Endothelial cell of hepatic sinusoid (primary cell): Measurements from ENCODE around the gene ARHGAP18.

Experiments
- in situ Hi-C: cut with HindIII; loops from 2 replicates; pipeline ENCODE4 v1.10.0; 2017; ENCODE audit warnings: low sequenced_read_pairs

The ARHGAP18 gene, protein sequence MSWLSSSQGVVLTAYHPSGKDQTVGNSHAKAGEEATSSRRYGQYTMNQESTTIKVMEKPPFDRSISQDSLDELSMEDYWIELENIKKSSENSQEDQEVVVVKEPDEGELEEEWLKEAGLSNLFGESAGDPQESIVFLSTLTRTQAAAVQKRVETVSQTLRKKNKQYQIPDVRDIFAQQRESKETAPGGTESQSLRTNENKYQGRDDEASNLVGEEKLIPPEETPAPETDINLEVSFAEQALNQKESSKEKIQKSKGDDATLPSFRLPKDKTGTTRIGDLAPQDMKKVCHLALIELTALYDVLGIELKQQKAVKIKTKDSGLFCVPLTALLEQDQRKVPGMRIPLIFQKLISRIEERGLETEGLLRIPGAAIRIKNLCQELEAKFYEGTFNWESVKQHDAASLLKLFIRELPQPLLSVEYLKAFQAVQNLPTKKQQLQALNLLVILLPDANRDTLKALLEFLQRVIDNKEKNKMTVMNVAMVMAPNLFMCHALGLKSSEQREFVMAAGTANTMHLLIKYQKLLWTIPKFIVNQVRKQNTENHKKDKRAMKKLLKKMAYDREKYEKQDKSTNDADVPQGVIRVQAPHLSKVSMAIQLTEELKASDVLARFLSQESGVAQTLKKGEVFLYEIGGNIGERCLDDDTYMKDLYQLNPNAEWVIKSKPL

DNA sequence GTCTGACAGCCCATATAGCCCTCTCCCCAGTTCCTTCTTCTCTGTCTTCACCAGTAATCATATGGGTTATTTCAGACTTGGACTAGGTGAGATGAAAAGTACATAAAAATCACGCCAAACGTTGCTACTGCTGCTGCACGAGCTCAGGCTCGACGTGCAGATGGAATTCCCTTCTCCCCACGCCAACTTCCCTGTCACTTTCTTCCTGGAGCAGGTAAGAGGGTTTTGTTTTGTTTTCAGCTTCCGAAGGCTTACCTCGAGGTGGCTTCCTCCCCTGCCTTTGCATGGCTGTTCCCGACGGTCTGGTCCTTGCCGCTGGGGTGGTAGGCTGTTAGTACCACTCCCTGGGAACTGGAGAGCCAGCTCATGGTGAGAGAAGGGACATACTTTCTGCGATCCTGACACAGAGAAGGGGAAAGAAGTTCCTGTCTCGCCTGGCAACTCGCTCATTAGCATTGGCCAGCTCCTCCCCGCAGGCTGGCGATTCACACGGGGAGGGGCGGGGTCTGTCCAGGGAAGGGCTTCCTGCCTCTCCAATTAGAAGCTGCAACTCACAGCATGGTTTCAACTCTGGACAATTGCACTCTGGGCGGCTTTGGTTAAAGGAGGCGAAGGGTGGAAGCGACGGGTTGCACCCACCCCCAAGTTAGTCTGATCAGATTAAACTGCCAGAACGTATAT is at the start of gene ARHGAP18:
Gene ARHGAP18, minus strand, starts transcription at position 409 of the 681 bp plus-strand sequence. Its CDS starts 41 bp downstream, at position 368.
- in situ Hi-C loops: no loop called here

DNA sequence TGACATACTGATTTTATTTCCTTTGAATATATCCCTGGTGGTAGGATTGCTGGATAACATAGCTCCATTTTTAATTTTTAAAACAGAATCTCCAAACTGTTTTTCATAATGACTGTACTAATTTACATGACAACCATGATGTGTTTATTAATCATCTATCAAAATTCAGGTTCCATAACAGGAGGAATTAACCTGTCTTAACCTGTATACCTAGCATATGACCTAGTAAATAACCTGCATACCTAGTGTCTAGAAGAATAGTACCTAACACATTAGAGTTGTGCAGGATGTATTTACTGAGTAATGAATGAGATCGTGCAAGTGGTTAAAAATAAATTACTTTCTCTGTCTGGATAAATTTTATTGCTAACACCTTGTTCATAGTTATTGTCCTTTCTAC is 45.8 kb upstream of the ARHGAP18 start:
- in situ Hi-C loops: no loop called here

DNA sequence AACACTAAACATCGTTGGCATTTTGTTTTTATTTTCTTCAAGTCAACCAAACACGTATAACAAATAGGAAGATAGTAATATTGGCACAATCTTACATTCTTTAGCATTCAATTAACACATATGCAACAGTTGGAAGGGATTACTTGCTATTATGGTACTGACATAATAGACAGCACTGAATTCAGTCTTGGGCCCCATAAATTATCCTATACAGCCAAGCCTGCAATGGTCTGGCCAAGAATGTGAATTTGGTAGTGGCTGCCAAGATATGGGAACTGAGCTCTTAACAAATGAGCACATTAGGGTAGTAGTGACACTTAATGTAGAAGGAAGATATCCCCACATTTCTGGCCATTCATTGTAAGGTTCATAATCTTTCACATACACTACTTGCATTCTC is 44.8 kb upstream of the ARHGAP18 start:
- in situ Hi-C loops: no loop called here

DNA sequence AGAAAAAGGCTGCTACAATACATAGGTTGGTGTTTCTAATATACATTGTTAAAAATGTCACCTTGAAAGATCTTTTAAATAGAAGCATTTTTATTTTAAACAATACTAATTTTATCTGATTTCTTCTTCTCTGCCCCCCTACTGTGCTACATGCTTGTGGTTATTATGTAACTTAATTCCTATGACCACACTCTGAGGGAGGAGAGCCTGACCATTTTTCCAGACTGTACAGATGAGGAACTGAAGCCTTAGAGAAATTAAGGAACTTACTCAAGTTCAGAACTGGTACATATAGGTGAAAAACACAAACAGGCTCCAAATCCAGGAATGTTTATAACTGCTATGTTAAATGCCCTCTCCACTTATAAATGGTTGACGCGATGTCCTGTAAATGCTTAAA is 43.4 kb upstream of the ARHGAP18 start:
- in situ Hi-C loops: no loop called here

DNA sequence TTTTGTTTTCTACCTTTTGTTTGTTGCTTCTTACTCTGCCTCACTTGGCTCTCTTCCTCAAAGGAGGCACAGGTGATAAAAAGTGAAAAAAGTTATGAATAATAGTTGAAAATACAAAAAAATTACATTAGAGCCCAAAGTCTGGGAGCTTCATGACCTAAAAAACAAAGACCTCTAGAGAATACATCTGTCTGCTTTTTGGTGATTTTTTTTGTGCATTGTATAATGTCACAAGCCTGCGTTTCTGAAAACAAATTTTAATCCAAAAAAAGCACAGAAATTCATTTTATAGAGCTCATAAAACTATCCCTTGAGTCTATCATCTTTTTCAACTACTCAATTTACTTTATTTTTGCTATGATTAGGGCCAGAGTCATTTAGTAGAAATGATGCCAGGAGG is 41.4 kb upstream of the ARHGAP18 start:
- in situ Hi-C loops: no loop called here

DNA sequence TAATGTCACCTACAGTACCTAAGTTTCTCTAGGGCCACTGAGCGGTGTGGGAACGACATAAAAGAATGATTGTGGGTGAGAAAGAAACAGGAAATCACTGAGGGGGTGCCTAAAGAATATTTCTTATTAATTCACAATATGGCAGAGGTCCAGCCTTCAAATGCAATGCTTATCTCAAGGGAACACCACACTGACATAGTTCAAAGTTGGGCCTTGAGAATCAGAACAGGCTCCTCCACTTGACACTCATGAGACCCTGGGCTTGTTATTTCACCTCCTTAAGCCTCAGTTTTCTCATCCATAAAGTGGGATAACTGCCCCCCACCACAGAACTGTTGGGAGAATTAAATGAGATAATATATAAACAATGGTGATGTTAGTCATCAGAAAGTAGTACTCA is 40.4 kb upstream of the ARHGAP18 start:
- in situ Hi-C loops: no loop called here

DNA sequence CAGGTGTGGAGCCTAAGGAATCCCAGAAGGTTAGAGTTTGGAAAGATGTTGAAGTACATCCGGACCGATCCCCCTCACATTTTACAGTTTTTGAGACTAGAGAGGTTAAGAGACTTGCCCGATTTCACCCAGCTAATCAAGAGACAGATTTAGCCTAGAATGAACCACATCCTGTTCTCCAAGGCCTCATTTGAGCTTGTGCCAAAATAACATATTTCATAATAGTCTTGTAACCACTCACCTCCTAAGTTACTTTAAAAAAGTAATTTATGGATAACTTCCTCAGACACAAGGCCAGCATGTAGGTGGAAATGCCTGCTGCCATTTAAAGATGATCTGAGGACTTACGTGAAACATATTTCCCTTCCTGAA is 39.8 kb upstream of the ARHGAP18 start:
- in situ Hi-C loops: no loop called here

DNA sequence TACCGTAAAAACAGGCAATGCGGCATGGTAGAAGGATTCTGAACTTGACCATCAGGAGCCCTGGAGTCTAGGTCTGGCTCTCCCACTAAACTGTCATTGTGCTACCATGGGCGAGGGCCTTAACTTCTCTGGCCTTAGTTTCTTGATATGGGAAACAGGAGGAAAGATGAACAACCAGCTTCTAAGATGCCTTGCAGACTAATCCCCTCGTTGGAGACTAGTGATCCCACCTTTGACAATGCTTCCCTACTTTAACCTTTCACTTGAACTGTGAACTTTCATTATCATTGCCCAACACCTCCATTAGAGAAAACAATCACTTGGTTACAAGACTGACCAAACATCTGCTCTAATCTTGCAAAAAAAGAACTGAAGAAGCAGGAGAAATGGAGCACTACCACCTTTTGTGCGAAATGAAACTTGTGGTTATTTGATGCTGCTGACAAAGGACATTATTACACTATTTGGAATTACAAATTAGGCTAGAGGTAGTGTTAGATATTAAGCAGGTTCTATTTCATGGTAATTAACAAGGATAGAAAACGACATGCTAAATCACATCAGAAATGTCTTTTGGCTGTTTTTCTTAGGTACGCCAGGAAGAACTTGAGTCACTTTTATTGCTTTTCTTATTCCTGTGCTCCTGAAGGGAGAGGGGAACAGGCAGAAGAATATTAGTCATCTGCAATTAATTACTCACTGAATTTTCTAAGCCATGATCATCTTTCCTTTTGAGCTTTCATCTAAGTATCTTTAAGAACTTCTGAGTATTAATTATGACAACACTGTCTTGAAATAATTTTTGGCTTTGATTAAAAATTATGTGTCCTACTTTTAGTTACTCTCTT is 39.1 kb upstream of the ARHGAP18 start:
- in situ Hi-C loops: no loop called here

DNA sequence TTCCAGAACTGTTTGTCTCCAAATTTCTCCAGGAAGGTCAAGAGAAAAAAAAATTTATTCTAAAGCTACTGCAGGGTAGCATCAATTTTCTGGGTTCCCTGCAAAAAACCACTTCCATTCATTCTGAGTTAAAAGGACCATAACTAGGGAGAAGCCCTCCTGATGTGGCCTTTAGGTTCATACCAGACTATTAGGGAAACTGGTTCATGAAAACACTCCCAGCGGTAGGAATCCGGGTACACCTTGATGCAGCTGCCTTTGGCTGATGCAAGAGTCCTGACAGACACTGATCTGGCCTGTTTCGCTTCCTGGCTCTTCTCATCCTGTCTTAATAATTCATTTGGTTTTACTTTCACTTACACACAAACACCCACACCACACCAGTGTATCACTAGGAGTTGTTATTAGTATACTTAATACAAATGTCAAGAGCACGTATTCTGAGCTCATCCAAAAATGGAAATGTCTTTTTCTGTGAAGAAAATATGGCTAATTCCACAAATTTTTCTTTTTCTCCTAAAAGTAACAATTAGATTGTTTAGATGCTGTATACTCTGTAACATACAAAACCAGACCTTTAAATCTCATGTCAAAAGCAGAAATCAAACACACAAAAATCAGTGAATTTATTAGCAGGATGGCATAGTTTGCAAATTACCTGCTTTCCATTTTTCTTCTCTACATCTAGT is 38.4 kb upstream of the ARHGAP18 start:
- in situ Hi-C loops: no loop called here

DNA sequence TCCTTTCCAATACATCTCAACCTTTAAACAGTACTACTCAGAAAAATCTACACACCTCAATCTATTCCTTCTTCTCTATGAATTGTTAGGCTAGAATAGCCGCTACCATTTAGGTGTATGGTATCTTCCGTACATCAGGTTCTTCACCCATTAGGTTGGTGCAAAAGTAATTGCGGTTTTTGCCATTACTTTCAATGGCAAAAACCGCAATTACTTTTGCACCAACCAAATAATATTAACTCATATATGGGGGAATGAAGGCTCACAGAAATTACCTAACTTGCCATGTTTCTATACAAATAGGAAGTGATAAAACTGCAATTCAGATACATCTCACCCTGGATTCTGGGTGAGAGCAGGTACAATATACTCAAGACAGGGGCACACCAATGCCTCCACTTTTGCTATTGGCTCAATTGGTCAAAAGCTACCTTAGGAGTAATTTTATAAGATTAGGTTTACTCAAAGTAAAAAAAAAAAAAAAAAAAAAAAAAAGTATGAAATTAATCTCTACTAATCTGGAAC is 37.7 kb upstream of the ARHGAP18 start:
- in situ Hi-C loops: no loop called here

DNA sequence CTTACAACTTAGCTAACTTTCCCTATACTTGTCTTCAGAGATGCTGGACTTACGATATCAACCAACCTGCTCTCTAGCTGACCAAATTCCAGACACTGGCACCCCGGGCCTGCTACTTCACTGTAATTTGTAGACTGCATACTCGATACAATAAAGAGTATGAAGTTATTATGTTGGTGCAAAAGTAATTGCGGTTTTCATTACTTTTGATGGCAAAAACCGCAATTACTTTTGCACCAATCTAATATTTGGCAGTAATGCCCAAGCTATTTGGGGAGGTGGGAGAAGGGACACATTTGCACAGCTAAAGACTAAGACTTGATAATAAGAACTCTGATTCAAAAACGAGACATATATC is 34.9 kb upstream of the ARHGAP18 start:
- in situ Hi-C loops: no loop called here

DNA sequence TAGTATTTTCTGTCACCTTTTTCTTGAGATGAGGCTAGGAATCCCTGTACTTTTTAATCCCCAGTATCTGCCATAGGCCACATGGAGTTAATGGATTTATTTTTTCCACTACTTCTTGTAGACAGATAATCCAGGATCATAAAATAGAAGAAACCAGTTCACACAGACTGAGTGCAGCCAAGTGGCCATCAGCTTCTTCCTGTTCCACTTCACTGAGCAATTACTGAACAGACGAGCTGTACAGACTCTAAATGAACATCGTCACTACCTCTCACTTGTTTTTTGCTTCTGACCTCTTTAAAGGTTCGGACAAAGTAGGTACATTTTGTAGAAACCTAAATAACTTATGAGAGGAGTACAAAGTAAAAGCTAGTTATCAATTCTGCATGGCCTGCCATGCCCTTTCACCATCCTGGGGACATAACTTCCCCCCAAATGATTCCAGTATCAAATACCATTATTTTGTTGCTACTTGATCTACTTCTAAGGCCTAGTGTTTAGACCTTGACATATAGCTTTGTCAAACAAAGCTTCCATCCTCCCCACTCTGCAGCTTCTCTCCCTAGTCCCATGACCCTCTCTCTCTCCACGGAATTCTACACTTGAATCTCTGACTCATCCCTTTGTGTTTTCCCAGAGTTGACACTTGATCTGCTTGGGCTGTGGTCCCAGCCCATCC is 34.4 kb upstream of the ARHGAP18 start:
- in situ Hi-C loops: no loop called here

DNA sequence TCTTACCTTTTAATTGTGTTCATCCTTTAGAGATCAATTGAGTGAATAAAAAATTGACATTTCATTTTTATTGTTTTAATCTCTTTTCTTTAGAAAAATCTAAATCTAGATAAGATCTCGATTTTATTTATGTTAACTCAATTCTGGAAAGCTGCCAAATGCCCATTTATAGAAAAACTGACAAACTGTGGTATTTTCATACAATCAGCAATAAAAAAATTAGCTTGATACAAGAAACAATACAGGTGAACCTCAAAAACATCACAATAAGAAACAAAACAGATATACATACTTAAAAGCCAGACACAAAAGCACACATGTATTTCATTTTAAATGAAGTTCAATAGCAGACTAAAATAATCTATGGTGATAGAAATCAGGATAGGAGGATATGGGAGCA is 30.0 kb upstream of the ARHGAP18 start:
- in situ Hi-C loops: no loop called here

DNA sequence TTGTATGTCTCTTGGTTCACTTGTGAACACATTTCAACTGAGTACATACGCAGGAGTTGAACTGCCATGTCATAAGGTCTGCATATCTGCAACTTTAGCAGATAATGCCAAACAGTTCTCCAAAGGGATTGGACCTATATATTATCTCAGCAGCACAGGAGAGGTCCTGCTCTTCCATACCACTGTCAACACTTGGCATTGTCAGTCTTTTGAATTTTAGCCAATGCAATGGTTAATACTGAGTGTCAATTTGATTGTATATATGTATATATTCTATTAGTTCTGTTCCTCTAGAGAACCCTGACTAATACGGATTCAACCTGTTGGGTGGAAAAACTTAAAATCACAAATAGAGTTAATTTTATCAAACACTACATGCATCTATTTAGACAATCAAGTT is 26.1 kb upstream of the ARHGAP18 start:
- in situ Hi-C loops: no loop called here

DNA sequence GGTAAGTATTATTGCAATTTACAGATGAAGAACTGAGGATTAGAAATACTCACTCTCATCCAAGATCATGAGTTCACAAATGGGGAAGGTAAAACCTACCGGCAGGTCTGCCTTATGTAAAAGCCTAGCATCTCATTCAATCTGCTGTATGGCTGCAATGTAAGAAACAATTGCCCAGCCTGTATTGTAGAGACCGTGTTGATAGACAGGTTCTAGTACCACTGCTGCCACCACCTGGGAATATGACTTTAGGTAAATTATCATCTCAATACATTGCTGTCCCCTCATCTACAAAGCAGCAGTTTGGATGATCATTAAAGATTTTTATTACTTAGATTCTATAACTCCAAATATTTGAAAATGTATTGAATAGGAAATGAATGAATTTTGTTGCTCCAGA is 23.3 kb upstream of the ARHGAP18 start:
- in situ Hi-C loops: no loop called here

DNA sequence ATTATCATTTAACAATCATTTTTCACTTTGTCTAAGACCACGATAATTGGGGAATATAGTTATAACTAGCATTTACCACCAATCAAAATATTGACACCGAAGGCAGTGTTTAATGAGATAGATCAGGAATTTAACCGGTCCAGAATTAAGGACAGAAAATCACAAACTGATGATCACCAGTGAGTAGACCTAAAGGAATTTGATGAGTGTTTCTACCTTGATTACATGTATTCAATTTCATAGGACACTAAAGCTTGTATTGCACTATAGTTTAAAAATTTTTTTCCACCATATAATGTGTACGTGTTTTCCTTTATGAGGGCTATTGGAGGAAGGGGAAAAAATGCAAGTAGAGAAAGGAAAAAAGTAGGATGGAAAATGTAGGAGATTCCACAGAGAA is 22.6 kb upstream of the ARHGAP18 start:
- in situ Hi-C loops: no loop called here

DNA sequence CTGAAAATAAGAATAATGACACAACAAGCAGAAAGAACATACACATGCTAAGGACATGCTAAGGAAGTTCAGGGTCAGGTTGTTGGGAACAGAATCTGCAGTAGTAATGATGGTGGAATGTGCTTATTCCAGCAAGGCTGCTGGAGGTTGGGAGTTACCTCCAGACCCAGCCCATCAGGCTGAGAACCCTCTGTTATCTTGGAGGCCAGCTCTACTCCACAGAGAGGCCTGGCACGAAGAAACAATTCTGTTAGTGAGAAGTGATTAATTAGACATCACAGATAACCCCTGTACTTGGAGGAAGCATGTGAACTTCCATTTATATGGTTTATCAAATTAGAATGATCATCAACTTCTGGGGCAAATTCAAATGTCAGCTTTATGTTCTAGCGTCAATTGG is 22.1 kb upstream of the ARHGAP18 start:
- in situ Hi-C loops: no loop called here

DNA sequence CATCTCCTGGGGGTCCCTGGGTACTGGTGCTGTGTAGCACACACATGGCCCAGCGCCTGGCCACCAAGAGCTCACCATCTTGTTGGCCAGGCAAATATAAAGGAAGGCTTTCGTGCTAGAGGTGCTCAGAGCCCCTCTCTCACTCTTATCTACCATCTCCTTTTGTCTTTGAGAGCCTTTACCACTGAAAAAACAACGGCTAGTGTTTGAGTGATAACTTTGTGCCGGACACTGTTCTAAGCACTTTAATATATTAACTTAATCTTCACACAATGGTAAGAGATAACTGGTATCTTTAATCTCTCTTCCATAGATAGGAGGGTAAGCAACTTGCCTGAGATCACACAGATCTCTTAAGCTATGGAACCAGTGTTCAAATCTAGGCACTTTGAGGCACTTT is 21.5 kb upstream of the ARHGAP18 start:
- in situ Hi-C loops: no loop called here

DNA sequence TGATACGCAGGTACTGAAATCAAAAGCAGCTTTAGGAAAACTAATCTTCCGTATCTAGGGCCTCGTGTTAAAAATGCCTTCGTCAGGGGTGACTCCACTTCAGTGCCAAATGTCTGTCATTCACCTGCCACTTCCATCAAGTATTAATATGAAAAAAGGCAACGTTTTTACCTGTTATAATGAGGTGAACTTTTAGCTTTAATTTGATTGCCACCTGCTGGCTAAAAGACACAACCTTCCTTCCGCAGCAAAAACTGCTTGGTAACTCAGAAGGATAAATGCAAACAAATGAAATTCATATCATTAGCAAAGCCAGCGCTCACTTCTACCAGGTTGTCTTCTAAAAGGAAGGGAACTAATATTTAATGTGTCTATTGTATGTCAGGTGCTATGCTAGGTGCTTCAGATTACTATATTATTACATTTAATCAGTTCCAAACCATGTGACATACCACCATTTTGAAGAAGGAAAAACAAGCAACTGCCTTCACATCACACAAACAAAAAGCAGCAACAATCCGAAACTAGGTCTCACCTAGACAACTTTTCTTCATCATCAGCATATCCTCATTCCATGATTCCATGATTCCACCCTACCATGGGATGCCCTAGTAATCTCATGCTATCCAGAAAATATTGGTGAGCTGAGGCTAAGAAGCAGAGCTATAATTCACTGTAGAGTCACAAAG is 20.6 kb upstream of the ARHGAP18 start:
- in situ Hi-C loops: no loop called here
